Middle frontal gyrus (tissue), 1 donor: ENCODE results near the gene S100A7A.
"Not testable (repeated sequence)": the region's sequence is repeated elsewhere in the genome, so short reads cannot be mapped to it uniquely, and the experiment has no call there.

Experiments
- DNase-seq: peaks from one replicate; pipeline ENCODE4 v3.0.0-alpha.2; 2015; ENCODE audit warnings: low spot score; ENCODE audit errors: extremely low spot score

The S100A7A gene

DNA sequence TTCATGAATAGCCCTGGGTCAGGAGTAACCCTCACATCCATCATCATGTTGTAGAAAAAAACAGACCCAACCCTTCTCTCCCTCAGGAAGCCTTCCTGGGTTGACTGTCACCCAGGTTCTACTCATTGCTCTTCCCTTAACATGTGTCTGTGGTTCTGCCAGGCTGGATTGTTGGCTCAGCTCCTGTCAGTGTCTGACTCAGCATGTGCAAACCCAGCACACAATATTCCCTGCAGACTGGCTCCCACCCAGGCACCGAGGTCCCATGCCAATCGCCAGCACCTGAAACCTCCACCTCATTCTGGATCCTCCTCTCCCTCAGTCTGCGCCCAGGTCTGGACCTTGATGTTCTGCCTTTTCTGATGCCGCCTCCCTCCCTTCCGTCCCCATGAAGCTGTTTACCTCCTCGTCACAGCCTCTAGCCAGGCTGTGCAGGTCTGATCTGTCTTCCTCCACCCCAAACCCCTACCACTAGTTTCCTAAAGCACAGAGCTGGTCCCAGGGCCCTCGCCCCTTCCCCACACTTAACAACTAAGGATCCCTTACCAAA lies 21.1 kb upstream of the S100A7A start:
- DNase-seq, result no peak

DNA sequence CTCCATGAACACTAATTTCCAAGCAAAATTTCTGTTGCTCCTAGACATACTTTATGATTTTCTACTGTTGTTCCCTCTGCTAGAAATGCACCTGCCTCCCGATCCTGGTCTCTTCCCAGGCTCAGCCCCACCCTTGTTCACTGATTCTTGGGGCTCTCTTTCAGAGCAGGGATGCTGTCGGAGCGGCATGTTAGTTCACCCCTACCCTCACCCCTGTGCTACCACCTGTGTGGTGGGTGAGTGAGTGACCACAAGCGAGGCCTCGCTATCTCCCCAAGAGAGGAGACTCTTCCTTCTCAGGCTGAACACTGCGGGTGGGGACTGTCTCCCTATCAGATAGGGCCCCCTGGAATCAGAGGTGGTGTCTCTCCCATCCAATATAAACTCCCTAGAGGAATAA lies 20.5 kb upstream of the S100A7A start:
- DNase-seq, result no peak

DNA sequence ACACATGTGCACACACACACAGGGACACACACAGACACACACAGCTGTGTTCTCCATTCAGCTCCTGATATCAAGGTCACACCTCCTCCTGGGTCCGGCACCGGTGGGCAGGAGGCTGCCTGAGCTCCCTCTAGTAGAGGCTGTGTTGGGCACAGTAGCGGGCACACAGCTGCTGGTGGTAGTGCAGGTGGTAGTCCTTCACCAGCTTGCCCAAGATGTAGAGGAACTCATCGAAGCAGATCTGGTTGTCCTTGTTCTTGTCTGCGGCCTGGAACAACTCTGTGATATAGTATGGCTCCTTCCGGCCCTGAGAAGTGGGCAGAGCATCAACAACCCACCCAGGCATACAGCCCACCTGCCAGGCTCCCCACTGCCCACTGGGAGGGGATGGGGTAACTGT lies 19.9 kb upstream of the S100A7A start:
- no peak for DNase-seq

- no peak for DNase-seq
Measured at GRCh38 chr1:153397051-153397923, 19.0 kb upstream of the S100A7A start.

GRCh38 chr1:153397924-153398651 lies 18.2 kb upstream of the S100A7A start:
- DNase-seq, result no peak

- no peak for DNase-seq
Measured at GRCh38 chr1:153399401-153400055, 16.8 kb upstream of the S100A7A start.

DNA sequence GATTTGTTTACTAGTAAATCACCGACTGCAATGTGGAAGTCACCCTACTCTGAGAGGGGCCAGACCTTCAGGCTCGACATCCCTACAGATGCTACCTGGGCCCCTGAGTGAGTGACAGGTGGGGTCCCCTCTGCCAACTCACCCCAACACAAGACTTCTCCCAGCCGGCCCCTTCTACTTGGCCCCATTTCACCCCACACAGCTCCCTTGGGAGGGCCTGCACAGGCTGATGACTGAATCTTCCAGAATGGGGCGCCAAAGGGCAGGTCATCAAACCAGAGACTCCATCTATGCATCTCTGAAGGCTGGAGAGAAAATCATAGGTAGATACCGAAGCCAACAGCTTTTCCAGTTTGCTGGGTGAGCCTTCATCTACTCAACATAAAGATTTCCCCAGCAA lies 16.1 kb upstream of the S100A7A start:
- DNase-seq, result no peak

- no peak for DNase-seq
Measured at GRCh38 chr1:153401461-153401860, 14.9 kb upstream of the S100A7A start.

DNA sequence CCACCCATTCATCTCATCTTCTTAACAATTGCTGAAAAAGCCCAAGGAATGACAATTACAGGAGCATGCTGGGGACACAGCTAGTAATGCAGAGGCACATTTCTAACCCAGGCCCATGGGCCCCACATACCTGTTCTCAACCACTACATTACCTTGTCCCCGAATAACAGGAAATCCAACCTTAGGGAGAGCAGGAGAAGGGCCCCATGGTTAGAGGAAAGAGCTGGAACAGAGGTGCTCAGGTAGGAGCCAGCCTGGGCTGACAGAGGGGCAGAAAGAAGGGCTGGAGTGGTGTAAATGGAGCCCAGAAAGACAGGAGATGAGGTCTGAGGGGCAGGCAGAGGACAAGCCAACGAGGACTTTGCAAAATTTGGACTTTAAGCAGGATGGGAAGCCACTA lies 14.1 kb upstream of the S100A7A start:
- no peak for DNase-seq

DNA sequence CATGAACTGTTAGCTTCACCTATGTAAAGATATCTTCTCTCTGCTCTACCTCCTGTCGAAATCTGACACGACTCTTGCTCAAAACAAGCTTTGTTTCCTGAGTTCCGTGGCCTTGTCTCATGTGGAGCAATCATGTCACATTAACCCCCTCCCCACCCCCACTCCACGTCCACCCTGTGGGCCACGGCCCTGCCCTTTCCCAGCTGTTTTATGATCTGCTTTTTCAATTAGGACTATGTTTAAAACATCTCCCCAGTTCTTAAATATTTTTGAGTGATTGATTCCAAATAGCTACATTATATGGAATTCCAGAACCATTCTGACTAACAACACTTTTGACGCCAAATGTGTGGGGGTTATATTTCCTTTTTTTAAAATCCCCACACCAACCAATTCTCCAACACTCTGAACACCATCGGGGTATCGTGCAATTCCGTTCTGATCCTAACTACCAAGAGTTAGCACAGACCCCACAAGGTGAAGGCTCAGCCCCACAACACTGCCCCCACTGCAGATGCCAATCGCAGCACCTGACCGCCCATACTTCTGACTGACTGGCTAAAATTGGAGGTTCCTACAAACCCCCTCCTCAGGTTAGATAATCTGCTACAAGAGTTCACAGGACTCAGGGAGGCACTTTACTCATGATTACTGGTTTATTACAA lies 12.8 kb upstream of the S100A7A start:
- DNase-seq, result no peak

- DNase-seq, result no peak
Measured at GRCh38 chr1:153404086-153404635, 12.2 kb upstream of the S100A7A start.

- no peak for DNase-seq
Measured at GRCh38 chr1:153404768-153405167, 11.6 kb upstream of the S100A7A start.

DNA sequence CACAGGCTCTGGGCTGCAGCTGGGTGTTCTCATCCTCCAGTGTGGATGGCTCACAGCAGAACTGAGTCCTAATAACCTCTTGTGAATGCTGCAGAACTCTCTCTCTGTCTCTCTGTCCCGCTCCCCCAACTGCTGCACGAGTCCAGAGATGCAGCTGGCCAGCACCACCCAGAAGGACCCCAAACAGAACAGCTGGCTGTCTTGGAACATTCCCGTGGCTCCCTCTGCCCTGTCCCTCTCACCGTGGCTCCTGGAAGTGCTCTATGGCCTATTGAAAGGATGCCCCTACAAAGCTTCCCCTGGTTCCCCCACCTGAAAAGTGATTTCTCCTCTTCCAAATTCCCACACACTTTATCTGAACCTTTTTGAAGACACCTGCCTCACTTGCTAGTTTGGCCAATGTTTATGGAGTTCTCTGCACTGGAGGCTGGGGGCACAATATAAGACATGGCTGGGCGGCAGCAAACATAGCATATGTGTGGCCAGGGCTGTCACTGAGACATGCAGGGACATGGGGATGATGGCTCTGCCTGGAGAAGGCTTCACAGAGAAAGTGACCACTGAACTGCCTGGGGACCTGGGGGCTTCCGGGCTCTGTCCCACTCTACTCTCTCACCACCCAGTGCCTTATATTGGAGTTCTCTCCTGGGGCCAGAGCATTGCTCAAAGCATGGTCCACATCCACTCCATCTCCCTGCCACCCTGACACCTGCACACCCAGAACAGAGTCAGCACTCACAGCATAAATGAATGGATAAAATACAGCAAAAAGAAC lies 10.3 kb upstream of the S100A7A start:
- DNase-seq, result not testable (repeated sequence)

DNA sequence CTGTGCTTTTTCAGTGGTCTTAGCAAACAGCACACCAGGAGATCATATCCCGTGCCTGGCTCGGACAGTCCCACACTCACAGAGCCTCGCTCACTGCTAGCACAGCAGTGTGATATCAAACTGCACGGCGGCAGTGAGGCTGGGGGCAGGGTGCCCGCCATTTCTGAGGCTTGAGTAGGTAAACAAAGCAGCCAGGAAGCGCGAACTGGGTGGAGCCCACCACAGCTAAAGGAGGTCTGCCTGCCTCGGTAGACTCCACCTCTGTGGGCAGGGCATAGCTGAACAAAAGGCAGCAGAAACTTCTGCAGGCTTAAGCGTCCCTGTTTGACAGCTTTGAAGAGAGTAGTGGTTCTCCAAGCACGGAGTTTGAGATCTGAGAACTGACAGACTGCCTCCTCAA lies 9.0 kb upstream of the S100A7A start:
- DNase-seq, result not testable (repeated sequence)

DNA sequence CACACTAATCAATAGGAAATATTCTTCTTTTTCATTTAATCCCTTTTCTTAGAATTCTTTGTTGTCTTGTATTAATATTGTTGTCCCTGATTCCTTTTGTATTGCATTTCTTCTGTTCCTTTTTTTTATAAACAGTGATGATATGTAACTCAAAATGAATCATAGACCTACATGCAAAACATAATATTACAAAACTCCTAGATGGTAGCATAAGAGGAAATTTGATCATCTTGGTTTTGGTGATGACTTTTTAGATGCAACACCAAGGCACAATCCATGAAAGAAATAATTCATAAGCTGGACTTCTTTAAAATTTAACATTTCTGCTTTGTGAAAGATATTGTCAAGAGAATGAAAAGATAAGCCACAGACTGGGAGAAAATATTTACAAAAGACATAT lies 2.4 kb upstream of the S100A7A start:
- DNase-seq, result not testable (repeated sequence)

GRCh38 chr1:153417136-153417888 lies 992 bp downstream of the S100A7A start:
- DNase-seq, result no peak

GRCh38 chr1:153418758-153419435 lies 2.6 kb downstream of the S100A7A start:
- not testable (repeated sequence) for DNase-seq

DNA sequence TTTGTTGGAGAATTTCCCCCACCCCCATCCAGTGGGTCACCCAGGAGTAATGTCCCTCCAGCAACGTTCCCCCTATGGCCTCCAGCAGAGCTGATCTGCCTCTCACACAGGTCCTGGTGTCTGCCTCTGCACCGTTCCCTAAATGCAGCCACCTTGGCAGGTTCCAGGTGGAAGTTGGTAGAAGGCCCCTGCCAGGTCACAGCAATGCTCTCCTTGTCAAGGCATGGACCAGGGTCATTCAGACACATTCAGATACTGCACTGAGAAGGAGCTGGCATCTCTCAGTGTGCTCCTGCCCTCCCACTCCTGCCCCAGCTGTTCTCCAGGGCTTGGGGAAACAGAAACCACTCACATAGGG lies 3.1 kb downstream of the S100A7A start:
- not testable (repeated sequence) for DNase-seq

GRCh38 chr1:153420306-153420705 lies 4.0 kb downstream of the S100A7A start:
- DNase-seq, result no peak
